GM12874 (cell line): ENCODE results near the gene HPCAL1.

Source experiments
- CTCF ChIP-seq: IDR thresholded peaks from 2 replicates; pipeline ENCODE4 v1.5.1; 2011; ENCODE audit warnings: low read depth, mild to moderate bottlenecking, control low read depth, low read length, moderate library complexity; ENCODE audit not compliant: insufficient read depth

The HPCAL1 gene

GRCh38 chr2:10257036-10257435 is 45.7 kb upstream of the HPCAL1 start:
- TF ChIP-seq CTCF: no peak

- no peak for TF ChIP-seq CTCF
These were observed 45.1 kb upstream of the HPCAL1 start for GRCh38 chr2:10257500-10258147.

- TF ChIP-seq CTCF: no peak
These were observed 44.4 kb upstream of the HPCAL1 start for GRCh38 chr2:10258326-10258725.

- no peak for TF ChIP-seq CTCF
These were observed 44.0 kb upstream of the HPCAL1 start for GRCh38 chr2:10258726-10259125.

GRCh38 chr2:10260130-10260529 is 42.6 kb upstream of the HPCAL1 start:
- no peak for TF ChIP-seq CTCF

- no peak for TF ChIP-seq CTCF
These were observed 38.0 kb upstream of the HPCAL1 start for GRCh38 chr2:10264506-10265328.

GRCh38 chr2:10265329-10266132 is 37.2 kb upstream of the HPCAL1 start:
- TF ChIP-seq CTCF: no peak
